Activated naive CD8-positive, alpha-beta T cell treated with anti-CD3 and anti-CD28 coated beads for 36 hours (primary cell): ENCODE results near the gene P3R3URF. TPM values are rescaled to one million over a fixed set of nuclear protein-coding genes. Genes with fewer than 3 reads are reported as not detected.
A peak's percentile ranks its signal among the peaks of the same experiment; 100 is the strongest.

Experiments used
- DNase-seq: peaks from one replicate; pipeline ENCODE4 v3.0.0; 2021
- H3K27ac Mint-ChIP-seq: one replicate; pipeline ENCODE4 v1.8.0; 2022; ENCODE audit warnings: mild to moderate bottlenecking, moderate library complexity, mixed read lengths
- H3K27me3 Mint-ChIP-seq: one replicate; pipeline ENCODE4 v1.8.0; 2022; ENCODE audit warnings: mild to moderate bottlenecking, mixed read lengths
- H3K36me3 Mint-ChIP-seq: one replicate; pipeline ENCODE4 v1.8.0; 2021; ENCODE audit warnings: mild to moderate bottlenecking, mixed read lengths
- H3K4me1 Mint-ChIP-seq: one replicate; pipeline ENCODE4 v1.8.0; 2021; ENCODE audit warnings: mixed read lengths
- H3K4me3 Mint-ChIP-seq: one replicate; pipeline ENCODE4 v1.8.0; 2022; ENCODE audit warnings: mild to moderate bottlenecking, moderate library complexity, mixed read lengths
- H3K9me3 Mint-ChIP-seq: one replicate; pipeline ENCODE4 v1.8.0; 2022; ENCODE audit warnings: mixed read lengths
- total RNA-seq, 2 experiments: library from RNA; stranded (reverse); gene quantifications; one replicate each; pipeline ENCODE4 v1.2.3, GENCODE V29; 2021

P3R3URF gene
- total RNA-seq, 2 experiments from 2014 or later = not detected

DNA sequence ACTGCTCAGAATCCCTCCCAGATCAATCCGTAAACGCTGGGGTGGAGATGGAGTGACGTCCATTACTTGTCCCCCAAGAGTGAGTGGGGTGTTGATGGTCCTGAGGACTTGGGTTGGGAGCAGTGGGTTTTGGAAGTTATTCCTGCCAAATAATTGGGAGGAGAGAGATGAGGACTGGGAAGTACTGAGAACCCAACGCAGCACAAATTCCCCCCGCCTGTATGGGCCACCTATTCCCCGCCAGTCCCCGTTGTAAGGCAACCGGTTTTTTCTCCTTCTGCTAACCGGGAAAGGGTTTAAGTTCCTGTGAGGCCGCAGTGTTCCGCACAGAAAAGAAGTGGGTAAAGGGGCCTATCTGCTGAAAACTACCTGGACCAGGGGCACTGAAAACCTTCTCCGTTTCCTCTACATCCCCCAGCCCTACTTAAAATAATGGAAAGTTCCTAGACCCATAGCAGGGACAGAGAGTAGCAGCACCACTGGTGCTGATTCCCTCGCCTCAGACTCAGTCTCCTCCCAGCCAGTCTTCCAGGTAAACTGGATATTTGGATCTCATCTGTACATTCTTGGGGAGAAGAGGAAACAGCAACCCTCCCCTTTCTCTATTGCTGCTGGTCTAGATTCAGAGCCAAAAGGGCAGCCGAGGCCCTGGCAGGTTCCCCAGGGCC lies 27.6 kb upstream of the P3R3URF start:
- Mint-ChIP-seq H3K27me3 (no peaks in the 10 kb centered on the region), H3K27ac (no peak overlapping the region), H3K36me3 (peaks cover 1% of the 10 kb centered on the region), H3K4me3 (peak overlapping the region; percentile 86), H3K9me3 (no peaks in the 10 kb centered on the region), H3K4me1 (peaks cover 16% of the 10 kb centered on the region)
- DNase-seq = no peak

DNA sequence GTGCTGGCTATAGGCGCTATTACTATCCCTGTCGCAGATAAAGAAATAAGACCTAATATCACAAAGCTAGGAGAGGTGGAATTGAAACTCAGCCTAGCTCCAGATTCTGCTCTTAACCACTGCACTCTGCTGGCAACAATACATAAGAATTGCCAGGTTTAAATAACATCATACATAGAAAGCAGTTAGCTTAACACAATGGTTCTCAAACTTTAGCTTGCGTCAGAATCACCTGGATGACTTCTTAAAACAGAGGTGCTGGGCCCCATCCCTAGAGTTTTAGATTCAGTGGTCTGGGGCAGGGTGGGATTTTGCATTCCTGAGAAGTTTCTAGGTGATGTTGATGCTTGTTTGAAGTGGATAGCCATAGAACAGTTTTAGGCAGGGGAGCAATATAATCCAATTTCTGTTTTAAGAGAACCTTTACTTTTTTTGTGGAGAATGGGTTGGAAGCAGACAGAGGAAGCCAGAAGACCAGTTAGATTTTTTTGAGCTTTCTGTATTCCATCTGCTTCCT lies 23.0 kb upstream of the P3R3URF start:
- no peak for DNase-seq
- Mint-ChIP-seq H3K4me3 (peak overlapping the region; percentile 86), H3K27me3 (no peaks in the 10 kb centered on the region), H3K4me1 (peaks cover 30% of the 10 kb centered on the region), H3K9me3 (no peaks in the 10 kb centered on the region), H3K36me3 (peaks cover 1% of the 10 kb centered on the region), H3K27ac (peak overlapping the region; percentile 63)

- peaks cover 26% of the 10 kb centered on the region for H3K4me1 Mint-ChIP-seq
- peak within 1 kb of the TSS; percentile 77 for H3K27ac Mint-ChIP-seq
- peak; percentile 88 for DNase-seq
- H3K9me3 Mint-ChIP-seq = no peaks in the 10 kb centered on the region
- peak within 1 kb of the TSS; percentile 86 for H3K4me3 Mint-ChIP-seq
- H3K36me3 Mint-ChIP-seq = peaks cover 1% of the 10 kb centered on the region
- no peaks in the 10 kb centered on the region for H3K27me3 Mint-ChIP-seq
Measured at GRCh38 chr1:46197964-46198811, 21.9 kb upstream of the P3R3URF start, which contains the start of gene POMGNT1. TSS of gene POMGNT1 (minus strand) at chr1:46198434. CDS start at chr1:46197821, 613 bp downstream.

- Mint-ChIP-seq H3K27ac (peak overlapping the region; percentile 77), H3K4me1 (peaks cover 21% of the 10 kb centered on the region), H3K4me3 (peak overlapping the region; percentile 86), H3K27me3 (no peaks in the 10 kb centered on the region), H3K9me3 (no peaks in the 10 kb centered on the region), H3K36me3 (peaks cover 3% of the 10 kb centered on the region)
- no peak for DNase-seq
Measured at GRCh38 chr1:46197560-46197963, 21.3 kb upstream of the P3R3URF start.

GRCh38 chr1:46196609-46197008 lies 20.3 kb upstream of the P3R3URF start:
- Mint-ChIP-seq H3K9me3 (no peaks in the 10 kb centered on the region), H3K4me1 (peaks cover 21% of the 10 kb centered on the region), H3K36me3 (peaks cover 4% of the 10 kb centered on the region), H3K27ac (no peak overlapping the region), H3K27me3 (no peaks in the 10 kb centered on the region), H3K4me3 (peak overlapping the region; percentile 86)
- DNase-seq = no peak

DNA sequence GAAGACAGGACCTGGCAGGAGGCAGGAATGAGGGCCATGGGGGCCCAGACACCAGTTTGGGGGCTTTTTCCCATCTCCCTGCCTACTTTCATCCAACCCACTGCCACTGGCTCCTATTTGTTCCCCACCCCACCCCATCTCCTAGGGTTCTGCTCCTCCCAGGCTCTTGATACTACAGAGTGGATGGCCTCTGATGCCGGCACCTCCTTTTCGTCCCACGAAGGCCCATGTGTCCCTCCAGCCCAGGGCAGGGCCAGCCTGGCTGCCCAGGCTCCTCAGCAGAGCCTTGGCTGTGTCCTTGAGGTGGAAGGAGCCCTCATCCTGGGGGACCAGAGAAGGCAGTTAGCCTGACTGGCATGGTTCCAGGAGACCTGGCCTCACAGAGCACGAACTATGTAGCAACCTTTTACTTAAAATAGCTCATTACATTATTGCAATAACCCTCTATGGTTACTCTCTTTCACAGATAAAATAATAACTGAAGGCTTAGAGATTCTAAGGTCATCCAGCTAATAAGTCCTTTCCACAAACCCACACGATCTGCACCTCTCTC lies 18.4 kb upstream of the P3R3URF start:
- Mint-ChIP-seq H3K36me3 (peaks cover 5% of the 10 kb centered on the region), H3K4me1 (peaks cover 19% of the 10 kb centered on the region), H3K27me3 (no peaks in the 10 kb centered on the region), H3K9me3 (no peaks in the 10 kb centered on the region), H3K4me3 (no peak overlapping the region), H3K27ac (no peak overlapping the region)
- DNase-seq = no peak

DNA sequence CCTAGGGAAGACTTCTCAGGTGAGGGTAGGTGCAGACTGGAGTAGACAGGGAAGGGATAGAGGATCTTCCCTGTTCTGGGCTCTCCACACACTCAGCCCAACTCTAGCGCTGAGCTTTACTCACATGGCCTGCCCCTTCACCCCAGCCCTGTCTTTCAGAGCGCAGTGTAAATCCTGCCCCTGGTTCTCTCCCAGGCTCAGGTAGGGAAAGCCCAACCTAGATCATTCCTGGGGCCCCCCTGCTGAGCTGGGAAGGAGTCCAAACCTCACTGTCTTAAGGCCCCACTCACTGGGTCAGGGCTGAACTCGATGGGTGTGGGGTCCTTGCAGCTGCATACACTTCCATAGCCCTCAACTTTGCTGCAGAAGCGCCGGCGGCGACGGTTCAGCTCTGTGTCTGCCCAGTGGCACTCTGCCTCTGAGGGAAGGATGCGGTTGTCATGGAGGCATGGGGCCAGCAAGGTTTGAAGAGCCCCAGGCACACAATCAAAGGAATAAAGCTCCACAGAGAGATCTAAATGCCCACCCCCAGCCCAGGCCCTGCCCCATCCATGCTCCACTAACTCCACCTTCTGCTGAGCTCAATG lies 17.8 kb upstream of the P3R3URF start:
- no peak overlapping the region for H3K4me3 Mint-ChIP-seq
- peaks cover 15% of the 10 kb centered on the region for H3K4me1 Mint-ChIP-seq
- H3K27ac Mint-ChIP-seq = no peak overlapping the region
- no peaks in the 10 kb centered on the region for H3K27me3 Mint-ChIP-seq
- no peak for DNase-seq
- H3K36me3 Mint-ChIP-seq = peaks cover 5% of the 10 kb centered on the region
- H3K9me3 Mint-ChIP-seq = no peaks in the 10 kb centered on the region

GRCh38 chr1:46193285-46193684 lies 17.0 kb upstream of the P3R3URF start:
- H3K4me3 Mint-ChIP-seq = no peak overlapping the region
- peaks cover 5% of the 10 kb centered on the region for H3K36me3 Mint-ChIP-seq
- no peaks in the 10 kb centered on the region for H3K9me3 Mint-ChIP-seq
- peaks cover 14% of the 10 kb centered on the region for H3K4me1 Mint-ChIP-seq
- DNase-seq = no peak
- H3K27me3 Mint-ChIP-seq = no peaks in the 10 kb centered on the region
- H3K27ac Mint-ChIP-seq = no peak overlapping the region

GRCh38 chr1:46192171-46192570 lies 15.9 kb upstream of the P3R3URF start:
- DNase-seq = no peak
- no peak overlapping the region for H3K4me3 Mint-ChIP-seq
- no peak overlapping the region for H3K27ac Mint-ChIP-seq
- H3K36me3 Mint-ChIP-seq = peaks cover 5% of the 10 kb centered on the region
- H3K27me3 Mint-ChIP-seq = no peaks in the 10 kb centered on the region
- H3K4me1 Mint-ChIP-seq = peaks cover 9% of the 10 kb centered on the region
- no peaks in the 10 kb centered on the region for H3K9me3 Mint-ChIP-seq

DNA sequence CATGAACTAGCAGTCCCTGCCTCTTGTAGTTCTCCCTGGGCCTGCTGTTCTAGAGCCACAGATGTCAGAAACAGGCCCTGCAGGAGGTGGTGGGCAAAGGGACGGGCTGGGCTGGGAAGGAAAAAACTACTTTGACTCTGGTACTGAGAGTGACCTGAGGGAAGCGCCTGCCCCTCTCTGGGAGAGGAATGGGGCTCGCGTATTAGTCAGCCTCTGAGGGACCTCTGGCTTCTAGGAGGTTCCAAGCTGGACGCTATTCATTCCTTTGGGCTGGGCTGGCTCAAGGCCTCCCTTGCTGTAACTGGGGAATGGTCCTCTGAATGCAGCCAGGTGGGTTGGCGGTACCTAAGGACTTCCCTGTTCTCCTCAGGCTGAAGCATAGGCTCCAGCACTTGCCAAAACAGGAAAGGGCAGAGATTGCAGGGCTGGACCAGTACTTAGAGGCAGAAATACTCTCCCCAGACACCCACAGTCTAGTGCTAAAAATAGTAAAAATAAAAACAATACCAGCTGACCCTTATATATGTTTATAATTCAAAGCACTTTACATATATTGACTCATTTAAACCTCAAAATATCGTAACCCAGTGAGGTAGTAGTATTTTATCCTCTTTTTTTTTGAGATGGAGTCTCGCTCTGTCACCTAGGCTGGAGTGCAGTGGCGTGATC lies 14.9 kb upstream of the P3R3URF start:
- no peak for DNase-seq
- Mint-ChIP-seq H3K36me3 (peaks cover 5% of the 10 kb centered on the region), H3K4me1 (peaks cover 2% of the 10 kb centered on the region), H3K4me3 (no peak overlapping the region), H3K27me3 (no peaks in the 10 kb centered on the region), H3K27ac (no peak overlapping the region), H3K9me3 (no peaks in the 10 kb centered on the region)

- H3K9me3 Mint-ChIP-seq = no peaks in the 10 kb centered on the region
- H3K4me3 Mint-ChIP-seq = no peak overlapping the region
- H3K27me3 Mint-ChIP-seq = no peaks in the 10 kb centered on the region
- no peak for DNase-seq
- H3K27ac Mint-ChIP-seq = no peak overlapping the region
- peaks cover 5% of the 10 kb centered on the region for H3K4me1 Mint-ChIP-seq
- peaks cover 5% of the 10 kb centered on the region for H3K36me3 Mint-ChIP-seq
Measured at GRCh38 chr1:46190539-46190938, 14.3 kb upstream of the P3R3URF start.

GRCh38 chr1:46188295-46189030 lies 12.2 kb upstream of the P3R3URF start:
- no peaks in the 10 kb centered on the region for H3K27me3 Mint-ChIP-seq
- no peak for DNase-seq
- no peaks in the 10 kb centered on the region for H3K9me3 Mint-ChIP-seq
- H3K27ac Mint-ChIP-seq = no peak overlapping the region
- H3K4me3 Mint-ChIP-seq = no peak overlapping the region
- H3K4me1 Mint-ChIP-seq = peaks cover 16% of the 10 kb centered on the region
- peaks cover 5% of the 10 kb centered on the region for H3K36me3 Mint-ChIP-seq

DNA sequence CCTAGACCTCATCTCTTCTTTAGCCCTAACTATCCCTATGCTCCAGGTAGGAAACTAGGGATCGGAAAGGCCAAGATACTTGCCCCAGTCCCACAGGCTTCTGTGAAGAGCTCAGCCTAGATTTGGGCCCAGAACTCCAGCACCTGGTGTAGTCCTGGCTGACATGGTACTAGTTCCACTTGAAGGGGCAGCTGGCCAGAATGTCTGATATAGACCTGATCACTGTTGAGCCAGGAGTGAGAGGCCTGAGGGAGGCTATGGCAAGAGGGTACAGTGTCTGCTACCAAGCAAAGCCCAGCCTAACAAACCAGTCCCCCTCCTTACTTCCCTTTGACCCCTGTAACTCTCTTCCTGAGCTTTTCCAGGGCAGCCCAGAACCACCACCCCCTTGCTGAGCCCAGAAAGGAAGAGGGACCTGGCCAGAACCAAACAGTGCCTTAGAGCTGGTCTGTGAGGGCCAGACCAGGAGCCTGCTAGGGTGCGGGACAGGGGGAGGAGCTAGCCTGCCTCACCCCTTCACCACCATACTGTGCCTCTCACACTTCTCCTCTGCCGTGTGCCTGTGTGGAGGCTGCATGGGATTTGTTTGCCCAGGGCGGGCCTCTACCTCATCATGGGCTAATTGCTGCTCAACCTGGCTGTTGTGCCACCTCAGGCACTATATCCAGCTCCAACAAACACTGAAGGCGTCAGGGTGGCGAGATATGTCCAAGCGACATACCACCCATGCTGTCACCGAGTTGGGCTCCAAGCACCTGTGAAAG lies 11.0 kb upstream of the P3R3URF start:
- DNase-seq = no peak
- Mint-ChIP-seq H3K4me1 (peaks cover 16% of the 10 kb centered on the region), H3K27ac (no peak overlapping the region), H3K4me3 (no peak overlapping the region), H3K36me3 (peaks cover 3% of the 10 kb centered on the region), H3K9me3 (no peaks in the 10 kb centered on the region), H3K27me3 (no peaks in the 10 kb centered on the region)
